Panc1 (cell line): ENCODE results near the gene BTC. TPM values are rescaled to one million over a fixed set of nuclear protein-coding genes. Genes with fewer than 3 reads are reported as not detected.

Experiments used
- ATAC-seq: fragments of 200-7000 bp; cut with Tn5 transposase; 2 replicates; pipeline ENCODE4 v1.9.1; 2020; ENCODE audit warnings: mild to moderate bottlenecking, moderate library complexity
- BruUV-seq: library from RNA; stranded (reverse); fragments of 400-500 nt; replicated peaks from 2 replicates; lab custom pipeline; 2021; lab: Mats Ljungman, UMichigan
- CTCF ChIA-PET: fragments of 300-600 bp; sonication (Branson Sonifier 250); formaldehyde crosslinking; loops from one replicate; lab custom pipeline; 2022; ENCODE audit warnings: antibody characterized with exemption; lab: Charles Lee
- POLR2A ChIA-PET: fragments of 300-600 bp; sonication (Branson Sonifier 250); formaldehyde crosslinking; loops from one replicate; lab custom pipeline; 2022; ENCODE audit warnings: antibody characterized with exemption; lab: Charles Lee
- DNase-seq: peaks from one replicate; pipeline ENCODE4 v3.0.0-alpha.2; 2010; ENCODE audit warnings: low read depth, low spot score
- H3K27ac ChIP-seq: 2 replicates; pipeline ENCODE4 v1.5.1; 2011; ENCODE audit warnings: mild to moderate bottlenecking, low read length, inconsistent platforms
- H3K27me3 ChIP-seq: fragments of 200-500 bp; sonication (Bioruptor generic); 2 replicates; pipeline ENCODE4 v1.6.0; 2014; ENCODE audit warnings: low read length, inconsistent platforms; ENCODE audit not compliant: control insufficient read depth, insufficient read depth
- H3K36me3 ChIP-seq: fragments of 200-500 bp; sonication (Bioruptor generic); 2 replicates; pipeline ENCODE4 v1.5.1; 2014; ENCODE audit warnings: inconsistent platforms, mild to moderate bottlenecking, low read length, moderate library complexity; ENCODE audit not compliant: control insufficient read depth, insufficient read depth
- H3K4me1 ChIP-seq: 2 replicates; pipeline ENCODE4 v1.5.1; 2011; ENCODE audit warnings: inconsistent platforms, mild to moderate bottlenecking, low read length, moderate library complexity; ENCODE audit not compliant: control insufficient read depth, insufficient read depth
- H3K4me3 ChIP-seq, 2 experiments: 2 replicates each; pipeline ENCODE4 v1.5.1; 2011 to 2012; ENCODE audit warnings: low read depth in 2 of 2, low read length in 2 of 2, mild to moderate bottlenecking in 2 of 2, inconsistent platforms in 1 of 2, moderate library complexity in 1 of 2
- H3K9me3 ChIP-seq: fragments of 200-500 bp; sonication (Bioruptor generic); 2 replicates; pipeline ENCODE4 v1.5.1; 2014; ENCODE audit warnings: low read depth, mild to moderate bottlenecking, inconsistent platforms, low read length, moderate library complexity; ENCODE audit not compliant: control insufficient read depth, insufficient read depth
- CTCF ChIP-seq: fragments of 450-650 bp; IDR thresholded peaks from 2 replicates; pipeline ENCODE4 v1.5.1; 2017; ENCODE audit warnings: mild to moderate bottlenecking
- POLR2AphosphoS5 ChIP-seq: IDR thresholded peaks from 2 replicates; pipeline ENCODE4 v1.6.1; 2012; ENCODE audit warnings: mild to moderate bottlenecking, low read depth, low read length, moderate library complexity
- REST ChIP-seq, 2 experiments: IDR thresholded peaks; 2 replicates each; pipeline ENCODE4 v1.6.1; 2011 to 2012; ENCODE audit warnings: low read depth in 2 of 2, control low read depth in 1 of 2, low read length in 1 of 2, mild to moderate bottlenecking in 1 of 2, moderate library complexity in 1 of 2; ENCODE audit not compliant: insufficient read depth in 1 of 2
- SIN3A ChIP-seq: IDR thresholded peaks from 2 replicates; pipeline ENCODE4 v1.6.1; 2012; ENCODE audit warnings: low read depth, mild to moderate bottlenecking, low read length, moderate library complexity, borderline replicate concordance; ENCODE audit not compliant: insufficient read depth
- TCF7L2 ChIP-seq: IDR thresholded peaks from 2 replicates; pipeline ENCODE4 v1.6.1; 2011; ENCODE audit warnings: mild to moderate bottlenecking, low read depth, low read length, inconsistent platforms
- in situ Hi-C: cut with HindIII; loops from 2 replicates; pipeline ENCODE4 v1.10.0; 2016; ENCODE audit warnings: low sequenced_read_pairs, low pct_unique_long_range_greater_than_20kb
- intact Hi-C: fragments of 100-400 bp; cut with micrococcal nuclease; formaldehyde crosslinking; loops from one replicate; pipeline ENCODE4 v1.10.0; 2022; ENCODE audit not compliant: unreplicated experiment
- total RNA-seq: library from RNA; stranded (reverse); gene quantifications from one replicate; pipeline ENCODE4 v1.2.1, GENCODE V29; 2021; ENCODE audit not compliant: unreplicated experiment

Gene BTC
- total RNA-seq, 1 experiment from 2014 or later = 0.08 TPM

GRCh38 chr4:74738464-74739143 lies 55.7 kb downstream of the BTC start:
- ChIA-PET POLR2A (no interaction called here), CTCF (no interaction called here)
- no peak for DNase-seq
- in situ Hi-C loops (no loop called here), intact Hi-C loops (no loop called here)
- Histone ChIP-seq H3K4me1 (no peaks in the 10 kb centered on the region), H3K27me3 (no peaks in the 10 kb centered on the region), H3K36me3 (no peaks in the 10 kb centered on the region), H3K9me3 (no peaks in the 10 kb centered on the region), H3K27ac (no peak overlapping the region), H3K4me3 (no peak overlapping the region)
- no peak for ATAC-seq
- TF ChIP-seq POLR2AphosphoS5 (no peak), CTCF (no peak), TCF7L2 (no peak), REST (IDR thresholded peaks at IDR 0.05; ENCODE audit: insufficient read depth in 1 of 2, low read depth in 2 of 2, low read length in 1 of 2) (no peak), SIN3A (no peak)
- no TSS peak for BruUV-seq

GRCh38 chr4:74734995-74735394 lies 59.3 kb downstream of the BTC start:
- POLR2A ChIA-PET = no interaction called here
- no peaks in the 10 kb centered on the region for H3K4me1 ChIP-seq
- no peaks in the 10 kb centered on the region for H3K36me3 ChIP-seq
- no peak overlapping the region for H3K4me3 ChIP-seq
- ATAC-seq (no peak), DNase-seq (no peak)
- TF ChIP-seq REST (IDR thresholded peaks at IDR 0.05; ENCODE audit: insufficient read depth in 1 of 2, low read depth in 2 of 2, low read length in 1 of 2) (no peak), POLR2AphosphoS5 (no peak), SIN3A (no peak), TCF7L2 (no peak), CTCF (no peak)
- in situ Hi-C loops (no loop called here), intact Hi-C loops (no loop called here)
- no peaks in the 10 kb centered on the region for H3K27me3 ChIP-seq
- no peak overlapping the region for H3K27ac ChIP-seq
- H3K9me3 ChIP-seq = no peaks in the 10 kb centered on the region
- no TSS peak for BruUV-seq
- CTCF ChIA-PET = no interaction called here
